ENCODE data around the gene GNGT1.

Gene GNGT1

DNA sequence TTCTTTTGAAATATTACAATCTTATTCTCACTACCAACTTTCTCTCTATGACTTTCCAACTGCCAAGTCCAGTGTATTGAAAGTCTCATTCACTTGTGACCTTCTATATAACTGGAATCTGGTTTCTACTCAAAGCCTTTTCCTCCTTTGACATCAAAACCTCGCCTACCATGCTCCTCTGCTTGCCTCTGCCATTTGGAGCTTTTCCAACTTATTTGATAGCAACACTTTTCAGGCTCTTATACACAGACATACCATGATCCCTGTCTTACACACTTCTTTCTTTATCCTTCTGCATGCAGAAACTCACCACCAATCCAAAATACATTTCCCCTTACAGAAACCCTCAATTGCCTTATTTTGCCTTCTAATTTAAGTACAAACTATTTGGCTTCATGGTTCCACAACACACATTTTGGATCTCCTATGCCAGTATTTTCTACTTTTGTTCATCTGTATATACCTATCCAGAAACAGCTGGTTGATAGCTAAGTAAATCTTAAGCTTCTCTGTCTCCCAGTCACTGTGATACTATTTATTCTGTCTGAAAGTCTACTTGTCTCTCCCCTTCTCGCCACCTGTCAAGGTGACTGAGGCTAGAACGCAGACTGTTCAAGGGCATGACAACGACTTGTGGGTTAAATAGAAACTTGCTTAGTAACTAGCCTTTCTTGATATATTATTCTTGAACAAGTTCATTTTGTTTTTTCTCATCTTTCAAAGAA, 37.6 kb downstream of the GNGT1 start:
- no peak for DNase-seq

GRCh38 chr7:93944673-93945072, 38.3 kb downstream of the GNGT1 start:
- no peak for DNase-seq

DNA sequence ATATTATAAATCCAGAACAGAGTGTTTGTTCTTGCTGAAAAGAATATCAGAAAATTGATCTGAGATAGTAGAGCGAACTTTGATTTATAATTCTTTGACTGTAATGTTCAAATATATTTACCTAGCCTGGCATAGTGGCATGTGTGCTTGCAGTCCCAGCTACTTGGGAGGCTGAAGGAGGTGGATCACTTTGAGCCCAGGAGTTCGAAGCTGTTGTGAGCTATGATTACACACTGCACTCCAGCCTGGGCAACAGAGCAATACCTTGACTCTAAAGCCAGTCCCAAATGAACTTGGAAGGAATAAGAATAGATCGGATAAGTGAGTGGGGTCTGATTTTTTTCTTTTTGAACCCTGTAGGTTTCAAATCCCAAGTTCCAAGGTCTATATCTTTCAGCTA, 38.7 kb downstream of the GNGT1 start:
- no peak for DNase-seq

GRCh38 chr7:93945756-93946535, 39.6 kb downstream of the GNGT1 start:
- no peak for DNase-seq

- DNase-seq, result no peak
Measured at GRCh38 chr7:93948106-93948505, 41.7 kb downstream of the GNGT1 start.

- no peak for DNase-seq
Measured at GRCh38 chr7:93948873-93949272, 42.5 kb downstream of the GNGT1 start.

DNA sequence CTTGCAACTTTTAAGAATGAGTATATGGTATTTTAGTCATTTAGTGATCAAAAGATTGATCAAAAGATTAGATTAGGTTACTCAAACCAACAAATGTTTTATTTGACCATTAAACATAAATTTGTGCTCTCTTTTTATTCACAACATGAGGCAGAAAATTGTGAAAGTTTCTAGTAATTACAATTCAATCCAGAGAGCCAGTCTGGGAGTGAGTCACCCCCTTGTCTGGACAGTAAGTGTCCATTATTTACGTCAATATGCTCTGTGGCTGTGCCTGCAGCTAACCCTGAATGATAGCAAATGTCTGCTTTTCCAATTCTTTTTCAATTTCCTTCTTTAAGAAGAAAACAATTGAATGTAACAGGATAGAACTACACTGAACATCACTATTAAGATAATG, 43.1 kb downstream of the GNGT1 start:
- peak; percentile 41 for DNase-seq

DNA sequence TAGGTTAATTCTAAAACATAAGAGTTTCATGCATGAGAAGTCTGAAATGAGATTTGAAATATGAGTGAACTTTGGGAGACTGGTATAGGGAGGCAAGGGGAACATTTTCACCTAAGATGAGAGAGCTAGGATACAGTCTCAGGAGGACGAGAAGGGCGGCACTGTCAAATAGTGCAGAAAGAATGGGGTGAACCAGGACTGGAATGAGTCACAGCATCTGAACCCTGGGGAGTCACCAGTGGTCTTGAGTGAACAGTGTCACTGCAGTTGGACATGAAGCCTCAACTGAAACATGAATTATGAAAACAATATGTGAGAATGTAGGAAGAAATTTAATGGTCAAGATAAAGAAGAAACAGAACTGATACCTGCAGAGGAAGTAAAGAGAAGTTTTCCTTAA, 48.9 kb downstream of the GNGT1 start:
- DNase-seq, result no peak

- no peak for DNase-seq
Measured at GRCh38 chr7:93957767-93958166, 51.4 kb downstream of the GNGT1 start.

DNA sequence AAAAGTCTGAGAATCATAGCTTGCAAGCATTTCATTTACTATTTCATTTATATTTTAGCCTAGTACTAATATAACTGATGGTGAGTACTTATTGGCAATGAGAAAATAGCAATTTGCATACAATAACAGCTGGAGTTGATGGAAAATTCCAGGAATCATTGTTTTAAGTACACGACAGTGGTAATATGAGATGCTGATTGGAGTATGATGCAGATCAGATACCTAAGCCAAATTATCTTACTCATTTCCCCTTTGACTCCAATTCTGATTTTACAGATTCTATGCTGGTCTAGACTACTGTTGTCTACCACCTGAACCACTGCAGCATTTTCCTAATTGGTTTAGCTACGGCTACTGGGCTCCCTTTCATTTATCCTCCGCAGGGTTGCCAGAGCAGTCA, 51.8 kb downstream of the GNGT1 start:
- DNase-seq, result no peak

DNA sequence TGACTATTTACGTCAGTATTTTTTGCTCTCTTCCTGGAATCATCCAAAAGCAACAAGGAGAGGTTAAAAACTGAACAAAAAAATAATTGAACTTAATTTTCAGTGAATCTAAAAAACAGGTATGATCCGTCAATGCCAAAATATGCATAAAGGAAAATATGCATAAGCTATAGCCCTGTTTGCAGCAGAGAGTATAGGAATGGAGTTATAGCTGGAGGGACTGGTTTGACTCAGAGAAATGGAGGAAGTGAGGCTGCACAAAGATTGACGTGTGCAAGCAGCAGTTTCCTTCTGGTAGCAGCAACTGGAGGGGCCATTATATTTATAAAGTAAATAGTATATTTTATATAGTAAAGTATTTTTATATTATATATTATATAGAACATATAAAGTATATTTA, 52.3 kb downstream of the GNGT1 start:
- no peak for DNase-seq

Data from amniotic stem cell (primary cell).